Fibroblast of mammary gland (primary cell): ENCODE data around the gene KRTAP10-4.

Experiments
- DNase-seq: peaks from one replicate; pipeline ENCODE4 v3.0.0-alpha.2; 2010; ENCODE audit warnings: low read depth
- H3K4me3 ChIP-seq: 2 replicates; pipeline ENCODE4 v1.5.1; 2011; ENCODE audit warnings: low read depth, mild to moderate bottlenecking, low read length, moderate library complexity; ENCODE audit not compliant: control insufficient read depth
- TF ChIP-seq, protein P1 (sequence below): conservative IDR thresholded peaks from 2 replicates; pipeline ENCODE4 v1.5.1; 2011; ENCODE audit warnings: low read depth, low read length, inconsistent platforms; ENCODE audit not compliant: control insufficient read depth, insufficient read depth

KRTAP10-4 gene

DNA sequence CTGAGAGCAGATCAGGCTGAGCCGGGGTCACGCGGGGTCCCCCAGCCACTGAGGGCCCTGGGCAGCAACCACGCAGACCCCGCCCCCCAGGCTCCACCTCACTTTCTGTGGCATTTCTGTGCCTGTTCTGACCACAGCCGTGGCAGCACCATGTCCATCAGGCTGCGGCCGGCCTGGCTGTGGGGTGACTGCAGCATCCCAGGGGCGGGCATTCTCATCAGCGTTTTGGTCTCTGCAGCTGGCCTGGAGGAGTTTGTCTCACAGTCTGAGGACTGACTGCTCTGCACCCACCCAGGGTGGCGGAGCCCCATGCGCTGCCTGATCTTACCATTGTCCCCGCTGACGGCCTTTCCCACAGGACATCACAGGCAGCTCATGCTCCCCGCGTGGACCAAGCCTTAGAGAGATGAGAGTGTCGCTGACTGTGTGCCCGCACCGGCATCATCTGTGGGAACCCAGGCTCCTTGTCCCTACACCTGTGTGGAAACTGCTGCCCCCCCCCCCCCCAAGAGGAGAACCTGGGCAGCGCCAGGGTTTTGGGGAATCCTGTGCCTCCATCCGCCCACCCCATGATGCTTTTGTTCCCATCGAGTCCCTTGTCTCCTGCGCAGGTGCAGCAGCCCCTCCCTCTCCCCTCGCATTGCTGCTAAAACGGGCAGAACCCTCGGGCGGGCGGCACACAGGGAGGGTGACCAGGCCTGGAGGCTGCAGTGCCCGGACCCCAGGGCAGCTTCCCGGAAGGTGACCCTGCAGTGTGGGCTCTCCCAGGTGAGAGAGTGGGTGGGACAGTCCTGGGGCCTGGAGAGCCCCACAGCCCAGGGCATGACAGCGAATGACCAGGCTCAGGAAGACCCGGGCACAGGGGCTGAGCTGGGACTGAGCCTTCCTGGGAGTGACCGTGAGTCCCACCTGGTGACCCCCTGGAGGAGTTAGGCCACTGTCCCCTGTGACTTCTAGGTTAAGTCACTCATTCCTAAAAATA lies 35.3 kb upstream of the KRTAP10-4 start:
- no peak for DNase-seq
- TF ChIP-seq, protein P1, sequence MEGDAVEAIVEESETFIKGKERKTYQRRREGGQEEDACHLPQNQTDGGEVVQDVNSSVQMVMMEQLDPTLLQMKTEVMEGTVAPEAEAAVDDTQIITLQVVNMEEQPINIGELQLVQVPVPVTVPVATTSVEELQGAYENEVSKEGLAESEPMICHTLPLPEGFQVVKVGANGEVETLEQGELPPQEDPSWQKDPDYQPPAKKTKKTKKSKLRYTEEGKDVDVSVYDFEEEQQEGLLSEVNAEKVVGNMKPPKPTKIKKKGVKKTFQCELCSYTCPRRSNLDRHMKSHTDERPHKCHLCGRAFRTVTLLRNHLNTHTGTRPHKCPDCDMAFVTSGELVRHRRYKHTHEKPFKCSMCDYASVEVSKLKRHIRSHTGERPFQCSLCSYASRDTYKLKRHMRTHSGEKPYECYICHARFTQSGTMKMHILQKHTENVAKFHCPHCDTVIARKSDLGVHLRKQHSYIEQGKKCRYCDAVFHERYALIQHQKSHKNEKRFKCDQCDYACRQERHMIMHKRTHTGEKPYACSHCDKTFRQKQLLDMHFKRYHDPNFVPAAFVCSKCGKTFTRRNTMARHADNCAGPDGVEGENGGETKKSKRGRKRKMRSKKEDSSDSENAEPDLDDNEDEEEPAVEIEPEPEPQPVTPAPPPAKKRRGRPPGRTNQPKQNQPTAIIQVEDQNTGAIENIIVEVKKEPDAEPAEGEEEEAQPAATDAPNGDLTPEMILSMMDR = no peak
- no peak overlapping the region for H3K4me3 ChIP-seq

GRCh38 chr21:44539046-44539445 lies 34.5 kb upstream of the KRTAP10-4 start:
- DNase-seq = no peak
- TF ChIP-seq, protein P1 = no peak
- H3K4me3 ChIP-seq = no peak overlapping the region

GRCh38 chr21:44539991-44540666 lies 33.4 kb upstream of the KRTAP10-4 start, which contains the start of gene KRTAP10-1:
Gene KRTAP10-1, minus strand, starts transcription at chr21:44540195. Its CDS starts 45 bp downstream, at chr21:44540150.
- no peak for DNase-seq
- no peak within 1 kb of the TSS for H3K4me3 ChIP-seq
- TF ChIP-seq, protein P1 = no peak

DNA sequence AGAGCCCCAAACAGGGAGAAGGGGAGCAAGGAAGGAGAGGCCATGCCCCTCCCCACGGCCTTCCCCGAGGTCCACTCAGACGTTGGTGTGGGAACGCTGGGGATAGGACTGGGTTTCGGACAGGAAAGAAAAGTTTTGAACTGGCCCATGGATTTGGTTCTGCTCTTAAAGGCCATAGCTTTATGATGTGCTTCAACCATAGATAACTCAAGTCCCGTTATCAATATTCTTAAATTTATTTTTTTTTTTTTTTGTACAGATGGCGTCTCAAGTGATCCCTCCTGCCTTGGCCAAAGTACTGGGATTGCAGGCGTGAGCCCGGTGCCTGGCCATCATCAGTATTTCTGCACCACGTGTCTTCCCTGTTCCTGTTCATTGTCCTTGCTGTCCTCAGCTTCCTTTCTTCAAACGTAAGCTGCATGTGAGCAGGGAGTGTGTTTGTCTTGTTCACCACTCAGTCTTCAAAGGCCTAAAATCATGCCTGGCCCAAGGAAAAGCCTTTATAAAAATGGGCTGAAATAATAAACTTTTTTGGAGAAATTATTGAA lies 32.7 kb upstream of the KRTAP10-4 start:
- H3K4me3 ChIP-seq = no peak overlapping the region
- TF ChIP-seq, protein P1 = no peak
- DNase-seq = no peak

- TF ChIP-seq, protein P1 = no peak
- no peak for DNase-seq
- H3K4me3 ChIP-seq = no peak overlapping the region
These were observed 30.8 kb upstream of the KRTAP10-4 start for GRCh38 chr21:44542716-44543115.

DNA sequence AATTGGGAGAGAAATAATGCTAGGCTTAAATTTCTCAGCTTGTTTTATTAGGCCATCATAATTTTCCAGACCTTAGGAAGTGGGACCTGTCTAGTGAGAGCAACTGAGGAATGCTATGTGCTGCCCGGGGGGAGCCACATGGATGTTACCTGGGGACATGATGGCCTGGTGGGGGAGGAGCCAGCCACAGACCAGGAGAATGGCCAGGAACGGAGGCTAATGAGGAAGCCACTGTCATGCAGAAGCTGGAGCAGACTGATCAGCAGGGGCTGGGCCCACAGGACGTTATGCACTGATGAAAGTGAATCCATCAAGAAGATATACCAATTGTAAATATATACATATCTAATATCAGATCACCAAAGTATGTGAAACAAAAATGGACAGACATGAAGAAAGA lies 29.0 kb upstream of the KRTAP10-4 start:
- DNase-seq = no peak
- H3K4me3 ChIP-seq = no peak overlapping the region
- TF ChIP-seq, protein P1 = no peak
